ENCODE data around the gene CCDC187. TPM values are rescaled to one million over a fixed set of nuclear protein-coding genes. Genes with fewer than 3 reads are reported as not detected.
"Not testable (repeated sequence)": the region's sequence is repeated elsewhere in the genome, so short reads cannot be mapped to it uniquely, and the experiment has no call there.

CCDC187 gene
- 0.55 and 0.61 TPM in 2 replicates for total RNA-seq (2014; rRNA removed; shearing (Covaris generic))

- in situ Hi-C loops (cut with HindIII; ENCODE audit: low sequenced_read_pairs): no loop called here
- no peak for DNase-seq (ENCODE audit: low spot score)
These were observed at the start of gene CCDC187 for GRCh38 chr9:136303825-136304416. Gene CCDC187, minus strand, starts transcription at chr9:136304094. Its CDS starts 264 bp downstream, at chr9:136303830.

DNA sequence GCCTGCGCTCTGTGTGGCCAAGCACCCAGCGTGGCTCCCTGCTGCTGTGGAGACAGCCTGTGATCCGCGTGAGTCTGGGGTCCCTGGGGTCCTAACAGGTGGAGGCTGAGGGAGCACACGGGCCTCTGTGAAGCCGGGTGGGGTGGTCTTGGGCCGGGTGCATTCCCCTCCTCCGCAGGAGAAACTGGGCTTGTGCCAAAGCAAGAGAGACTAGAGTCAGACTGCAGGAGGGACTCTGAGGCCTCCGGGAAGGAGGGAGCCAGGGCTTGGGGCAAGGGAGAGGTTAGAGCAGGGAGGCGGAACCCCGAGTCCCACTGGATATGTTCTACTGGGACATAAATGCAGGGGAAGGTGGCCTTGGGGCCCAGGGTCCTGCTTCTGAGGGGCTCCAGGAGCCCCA lies 49.2 kb upstream of the CCDC187 start:
- DNase-seq (ENCODE audit: low spot score): no peak
- in situ Hi-C loops (cut with HindIII; ENCODE audit: low sequenced_read_pairs): no loop called here

DNA sequence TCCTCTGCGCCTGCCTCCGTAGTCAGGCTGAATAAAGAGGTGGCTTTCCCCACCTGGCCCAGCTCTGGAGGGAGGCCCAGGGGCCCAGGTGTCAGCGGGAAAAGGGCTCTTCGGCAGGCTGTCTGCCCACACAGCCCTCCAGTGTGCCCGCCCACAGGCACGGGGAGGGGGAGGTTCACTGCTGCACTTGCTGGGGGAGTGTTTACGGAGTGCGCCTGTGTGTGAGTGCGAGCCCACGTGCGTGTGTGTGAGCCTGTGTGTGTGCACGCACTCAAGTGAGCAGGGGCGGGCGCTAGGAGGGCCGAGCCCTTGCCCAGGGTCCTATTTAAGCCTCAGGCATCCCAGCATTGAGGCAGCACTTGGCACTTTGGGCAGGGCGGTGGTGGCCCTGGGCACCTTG lies 48.8 kb upstream of the CCDC187 start:
- in situ Hi-C loops (cut with HindIII; ENCODE audit: low sequenced_read_pairs): no loop called here
- no peak for DNase-seq (ENCODE audit: low spot score)

GRCh38 chr9:136351868-136352267 lies 48.0 kb upstream of the CCDC187 start:
- in situ Hi-C loops (cut with HindIII; ENCODE audit: low sequenced_read_pairs): not testable (repeated sequence)

GRCh38 chr9:136351252-136351800 lies 47.4 kb upstream of the CCDC187 start:
- no peak for DNase-seq (ENCODE audit: low spot score)
- in situ Hi-C loops (cut with HindIII; ENCODE audit: low sequenced_read_pairs): no loop called here

More at GRCh38 chr9:136351868-136352267, 48.0 kb upstream of the CCDC187 start:
- DNase-seq (ENCODE audit: low spot score): not testable (repeated sequence)

DNA sequence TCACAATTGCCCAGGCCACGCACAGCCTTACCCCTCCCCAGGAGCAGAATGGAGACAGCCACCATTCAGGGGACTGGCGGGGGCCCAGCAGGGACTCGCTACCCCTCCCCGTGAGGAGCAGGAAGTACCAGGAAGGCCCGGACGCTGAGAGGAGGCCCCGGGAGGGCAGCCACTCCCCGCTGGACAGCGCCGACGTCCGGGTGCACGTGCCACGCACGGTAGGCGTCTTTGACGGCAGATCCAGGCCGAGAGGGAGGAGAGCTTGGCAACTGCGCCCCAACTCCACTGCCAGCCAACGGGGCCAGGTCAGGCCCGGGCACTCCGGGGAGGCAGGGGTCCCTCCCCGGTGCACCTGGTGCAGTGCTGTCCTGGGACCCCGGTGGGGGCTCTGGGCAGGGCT lies 45.7 kb upstream of the CCDC187 start:
- no peak for DNase-seq (ENCODE audit: low spot score)
- in situ Hi-C loops (cut with HindIII; ENCODE audit: low sequenced_read_pairs): no loop called here

- in situ Hi-C loops (cut with HindIII; ENCODE audit: low sequenced_read_pairs): no loop called here
- no peak for DNase-seq (ENCODE audit: low spot score)
These were observed 44.8 kb upstream of the CCDC187 start for GRCh38 chr9:136348691-136349090.

GRCh38 chr9:136347472-136348256 lies 43.8 kb upstream of the CCDC187 start:
- in situ Hi-C loops (cut with HindIII; ENCODE audit: low sequenced_read_pairs): no loop called here
- DNase-seq (ENCODE audit: low spot score): peak; percentile 41

DNA sequence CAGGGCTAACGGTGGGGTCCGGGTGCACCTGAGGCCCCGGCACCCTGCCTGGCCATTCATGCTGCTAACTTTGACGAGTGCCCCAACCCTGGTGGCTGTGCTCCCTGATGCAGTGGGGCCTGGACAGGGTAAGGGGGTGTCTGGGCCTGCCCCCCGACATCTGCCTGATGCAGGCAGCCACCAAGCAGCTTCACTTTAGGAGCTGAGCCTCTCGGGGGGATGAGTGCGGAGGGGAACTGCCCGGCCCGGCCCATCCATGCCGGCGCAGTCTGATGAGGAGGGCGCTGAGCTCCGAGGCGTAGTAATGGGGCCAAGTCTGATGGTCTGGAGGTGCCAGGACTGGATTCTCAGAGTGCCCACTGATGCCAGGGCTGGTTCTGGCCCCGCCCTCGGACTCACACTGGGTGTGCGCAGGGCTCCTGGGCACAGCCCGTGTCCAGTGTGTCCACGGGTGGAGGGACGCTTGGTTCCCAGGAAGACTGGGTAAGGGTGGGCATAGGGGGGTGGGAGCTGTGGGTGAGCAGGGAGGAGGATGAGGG lies 43.1 kb upstream of the CCDC187 start:
- DNase-seq (ENCODE audit: low spot score): peak; percentile 80
- in situ Hi-C loops (cut with HindIII; ENCODE audit: low sequenced_read_pairs): no loop called here

DNA sequence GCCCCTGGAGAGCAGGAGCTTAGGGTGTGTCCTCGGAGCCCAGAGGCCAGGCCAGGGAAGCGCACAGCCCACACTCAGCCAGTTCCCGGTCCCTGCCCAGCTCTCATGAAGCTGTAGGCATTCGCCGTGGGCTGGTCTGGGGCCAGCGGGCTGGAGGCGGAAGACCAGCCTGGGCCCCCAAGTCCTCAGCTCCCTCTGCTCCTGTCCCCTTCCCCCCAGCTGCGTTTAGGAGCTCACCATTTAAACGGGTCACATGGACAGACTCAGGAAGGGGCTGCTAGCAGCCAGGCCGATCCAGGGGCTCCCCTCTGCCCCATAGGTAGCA lies 42.2 kb upstream of the CCDC187 start:
- in situ Hi-C loops (cut with HindIII; ENCODE audit: low sequenced_read_pairs): no loop called here
- no peak for DNase-seq (ENCODE audit: low spot score)

DNA sequence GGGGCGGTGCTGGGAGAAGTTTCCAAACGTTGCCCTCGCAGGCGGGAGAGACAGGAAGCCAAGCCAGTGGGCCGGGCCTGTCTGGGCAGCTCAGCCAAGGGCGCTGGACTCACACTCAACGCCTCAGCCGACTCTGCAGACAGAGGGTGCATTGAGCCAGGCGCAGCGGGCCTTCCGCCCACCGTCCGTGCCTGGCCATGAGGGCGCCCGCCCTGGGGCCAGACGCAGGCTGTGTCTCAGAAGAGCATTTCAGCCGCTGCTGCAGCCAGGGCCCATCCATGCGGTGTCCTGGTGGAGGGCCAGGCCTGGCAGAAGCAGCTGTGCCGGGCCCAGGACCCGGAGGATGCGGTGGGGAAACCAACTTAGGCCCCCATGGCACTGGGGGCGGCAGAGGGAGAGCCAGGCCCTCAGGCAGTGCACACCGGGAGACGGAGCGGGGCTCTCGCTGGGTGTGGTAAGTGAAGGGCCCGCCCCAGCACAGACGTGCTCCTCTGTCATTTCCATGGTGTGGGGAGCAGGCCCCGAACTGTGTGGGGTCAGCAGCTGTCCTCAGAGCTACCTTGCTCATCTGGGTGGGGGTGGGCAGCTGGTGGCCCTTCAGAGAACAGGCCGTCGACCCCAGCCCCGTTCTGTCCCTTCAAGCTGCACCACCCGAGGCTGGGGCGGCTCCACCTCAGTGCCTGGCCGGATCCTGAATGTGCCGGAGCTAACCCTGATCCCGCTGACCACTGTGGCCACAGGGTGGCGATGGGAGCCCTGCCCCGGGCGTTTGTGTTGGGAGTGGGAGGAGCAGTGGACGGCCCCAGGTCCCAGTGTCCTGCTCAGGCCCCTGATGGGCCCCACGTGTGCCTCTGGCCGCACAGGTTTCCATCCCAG lies 41.6 kb upstream of the CCDC187 start:
- DNase-seq (ENCODE audit: low spot score): peak; percentile 69
- in situ Hi-C loops (cut with HindIII; ENCODE audit: low sequenced_read_pairs): no loop called here

GRCh38 chr9:136344544-136345280 lies 40.8 kb upstream of the CCDC187 start:
- in situ Hi-C loops (cut with HindIII; ENCODE audit: low sequenced_read_pairs): no loop called here
- DNase-seq (ENCODE audit: low spot score): no peak

DNA sequence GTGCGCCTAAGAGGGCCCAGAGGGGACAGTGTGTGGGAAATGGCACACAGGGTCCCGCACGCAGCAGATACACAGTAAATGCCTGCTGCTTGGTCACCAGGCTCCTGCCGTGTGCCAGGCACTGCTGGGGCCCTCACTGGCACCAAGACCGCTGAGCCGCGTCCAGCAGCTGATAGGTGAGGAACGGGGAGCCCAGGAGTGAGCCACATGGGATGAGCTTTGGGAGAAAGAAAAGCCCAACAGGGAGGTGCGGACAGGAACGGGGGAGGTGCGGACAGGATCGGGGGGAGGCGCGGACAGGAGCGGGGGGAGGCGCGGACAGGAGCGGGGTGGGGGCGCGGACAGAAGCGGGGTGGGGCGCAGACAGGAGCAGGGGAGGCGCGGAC lies 40.0 kb upstream of the CCDC187 start:
- no peak for DNase-seq (ENCODE audit: low spot score)
- in situ Hi-C loops (cut with HindIII; ENCODE audit: low sequenced_read_pairs): no loop called here

- in situ Hi-C loops (cut with HindIII; ENCODE audit: low sequenced_read_pairs): no loop called here
- no peak for DNase-seq (ENCODE audit: low spot score)
These were observed 39.4 kb upstream of the CCDC187 start for GRCh38 chr9:136343121-136343883.

DNA sequence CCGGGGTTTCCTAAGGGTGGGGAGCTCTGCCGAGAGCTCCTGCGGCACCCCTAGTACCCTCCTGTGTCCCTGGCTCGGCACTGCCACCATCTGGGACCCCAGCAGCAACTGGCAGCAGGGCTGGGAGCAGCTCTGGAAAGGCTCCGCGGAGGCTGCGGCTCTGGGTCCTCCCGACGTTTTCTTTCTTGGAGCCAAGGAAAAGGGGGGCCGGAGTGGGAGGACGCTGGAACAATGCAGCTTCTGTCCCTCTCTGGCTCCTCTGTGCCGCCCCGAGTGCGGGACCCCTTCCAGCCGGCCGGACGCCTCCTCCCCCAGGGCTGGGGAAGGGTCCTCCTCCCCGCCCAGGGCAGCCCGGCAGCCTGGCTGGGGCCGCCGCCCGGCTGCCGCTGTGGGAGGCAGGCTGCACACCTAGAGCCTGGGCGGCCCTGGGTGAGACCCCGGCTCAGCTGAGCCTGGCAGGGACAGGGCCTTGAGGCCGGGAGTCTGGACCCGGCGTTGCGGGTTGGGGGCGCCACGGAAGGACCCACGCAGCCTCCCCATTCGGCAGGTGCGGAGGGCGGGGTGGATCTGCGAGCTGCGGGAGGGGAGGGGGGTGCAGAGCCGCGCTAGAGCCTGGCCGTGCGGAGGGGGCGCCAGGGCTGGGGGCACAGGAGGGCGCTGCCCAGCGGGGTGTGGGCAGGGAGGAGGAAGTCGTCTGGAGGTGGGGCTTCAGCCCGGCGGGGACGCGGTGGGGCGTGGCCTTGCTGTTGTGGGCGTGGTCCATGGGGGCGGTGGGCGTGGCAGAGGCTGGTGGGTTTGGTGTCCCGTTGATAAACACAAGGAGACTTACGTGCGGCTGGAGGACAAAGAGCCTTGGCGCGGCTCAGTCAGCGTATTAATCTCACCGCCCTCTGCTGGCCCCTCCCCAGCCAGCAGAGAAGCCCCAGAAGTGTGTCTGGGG lies 38.6 kb upstream of the CCDC187 start:
- DNase-seq (ENCODE audit: low spot score): peak; percentile 62
- in situ Hi-C loops (cut with HindIII; ENCODE audit: low sequenced_read_pairs): no loop called here

DNA sequence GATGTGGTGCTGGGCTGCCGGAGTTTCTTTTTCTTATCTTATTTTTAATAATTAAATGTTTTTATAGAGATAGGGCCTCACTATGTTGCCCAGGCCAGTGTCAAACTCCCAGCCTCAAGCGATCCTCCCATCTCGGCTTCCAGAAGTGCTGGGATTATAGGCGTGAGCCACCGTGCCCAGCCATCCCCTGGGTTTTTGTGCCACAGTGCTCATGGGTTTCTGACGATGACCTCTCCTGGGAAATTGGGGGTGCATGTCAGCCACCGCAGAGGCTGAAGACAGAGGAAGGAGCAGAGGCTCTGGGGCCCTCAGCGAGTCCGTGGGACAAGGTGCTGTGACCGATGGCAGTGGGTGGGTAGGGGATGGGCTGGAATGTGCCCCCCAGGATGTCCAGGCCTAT lies 37.9 kb upstream of the CCDC187 start:
- in situ Hi-C loops (cut with HindIII; ENCODE audit: low sequenced_read_pairs): no loop called here
- no peak for DNase-seq (ENCODE audit: low spot score)

DNA sequence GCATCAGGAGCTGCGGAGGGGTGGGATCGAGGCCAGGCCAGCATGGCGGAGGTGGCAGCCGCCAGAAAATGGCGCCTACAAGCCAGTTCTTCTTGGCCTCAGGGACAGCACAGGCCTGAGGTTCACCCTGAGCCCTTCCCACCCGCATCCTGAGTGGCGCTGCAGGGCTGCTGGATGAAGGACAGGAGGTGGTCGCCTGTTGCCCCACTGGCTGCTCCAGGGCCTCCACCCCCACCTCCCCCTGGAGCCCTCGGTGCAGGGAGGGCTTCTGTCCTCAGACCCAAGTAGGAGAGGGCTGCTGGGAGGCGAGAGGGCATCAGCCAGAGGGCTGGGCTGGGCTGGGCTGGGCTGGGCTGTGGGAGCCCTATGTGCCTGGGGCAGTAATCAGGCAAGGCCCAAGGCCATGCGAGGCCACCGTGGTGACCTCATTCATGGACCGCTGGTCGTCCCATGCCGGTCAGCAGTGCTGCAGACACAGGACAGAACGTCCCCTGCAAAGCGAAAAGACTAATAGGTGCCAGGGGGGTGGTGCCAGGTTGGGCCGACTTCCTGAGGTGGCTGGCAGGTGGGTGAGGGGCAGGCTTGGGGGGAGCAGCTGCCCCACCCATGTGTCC lies 37.3 kb upstream of the CCDC187 start:
- no peak for DNase-seq (ENCODE audit: low spot score)
- in situ Hi-C loops (cut with HindIII; ENCODE audit: low sequenced_read_pairs): no loop called here

All from G401 (cell line).